Uterus (tissue), 4 donors: ENCODE measurements around the gene GALNTL6. TPM values are rescaled to one million over a fixed set of nuclear protein-coding genes. Genes with fewer than 3 reads are reported as not detected.

Experiments used
- DNase-seq, 2 donors: peaks; one replicate each; pipeline ENCODE4 v3.0.0-alpha.2; 2019 to 2020
- H3K27ac ChIP-seq, 2 donors: fragments of 200-600 bp; sonication (generic); 1 replicate in 1 of 2; 2 replicates in 1 of 2; pipeline ENCODE4 v1.5.1; 2016 to 2018
- H3K27me3 ChIP-seq, 2 donors: fragments of 200-600 bp; sonication (generic); one replicate each; pipeline ENCODE4 v1.5.1; 2018 to 2019; ENCODE audit warnings: control low read depth in 1 of 2
- H3K36me3 ChIP-seq, 2 donors: fragments of 200-600 bp; sonication (generic); one replicate each; pipeline ENCODE4 v1.5.1; 2019; ENCODE audit warnings: control low read depth in 1 of 2
- H3K4me1 ChIP-seq, 2 donors: fragments of 200-600 bp; sonication (generic); one replicate each; pipeline ENCODE4 v1.5.1; 2018 to 2019; ENCODE audit warnings: control low read depth in 1 of 2
- H3K4me3 ChIP-seq, 2 donors: fragments of 200-600 bp; sonication (generic); 1 replicate in 1 of 2; 2 replicates in 1 of 2; pipeline ENCODE4 v1.5.1; 2018 to 2019; ENCODE audit warnings: mild to moderate bottlenecking in 1 of 2
- H3K9me3 ChIP-seq, 2 donors: fragments of 200-600 bp; sonication (generic); one replicate each; pipeline ENCODE4 v1.5.1; 2019; ENCODE audit warnings: control low read depth in 1 of 2
- POLR2A ChIP-seq, 2 donors: fragments of 450-650 bp; IDR thresholded peaks; one replicate each; pipeline ENCODE4 v1.6.1; 2016; ENCODE audit warnings: antibody characterized with exemption in 2 of 2, mild to moderate bottlenecking in 1 of 2, moderate library complexity in 1 of 2
- intact Hi-C: fragments of 100-400 bp; cut with DNase I; formaldehyde crosslinking; loops from one replicate; pipeline ENCODE4 v1.15.1; 2023; ENCODE audit warnings: low total_unique reads
- total RNA-seq, 4 donors: library from RNA; depleted of rRNA in 3 of 4; stranded (reverse); fragments of >200 nt in 3 of 4; gene quantifications; one replicate each; pipeline versions ENCODE4 v1.1.0 to v1.2.4, GENCODE V29; 2014 to 2023
- TF ChIP-seq, protein P1 (sequence below), 4 experiments: fragments of 200-600 bp in 2 of 4; fragments of 450-650 bp in 2 of 4; sonication (generic) in 2 of 4; IDR thresholded peaks; one replicate each; pipeline ENCODE4 v1.5.1; 2016 to 2019; ENCODE audit warnings: antibody characterized with exemption in 4 of 4, mild to moderate bottlenecking in 2 of 4, moderate library complexity in 1 of 4
- donor health status: DM: yes; HTN: yes; CAD: no.

GALNTL6 gene
- total RNA-seq, 4 donors from 2014 or later, result 2.6 TPM; not detected in 3

DNA sequence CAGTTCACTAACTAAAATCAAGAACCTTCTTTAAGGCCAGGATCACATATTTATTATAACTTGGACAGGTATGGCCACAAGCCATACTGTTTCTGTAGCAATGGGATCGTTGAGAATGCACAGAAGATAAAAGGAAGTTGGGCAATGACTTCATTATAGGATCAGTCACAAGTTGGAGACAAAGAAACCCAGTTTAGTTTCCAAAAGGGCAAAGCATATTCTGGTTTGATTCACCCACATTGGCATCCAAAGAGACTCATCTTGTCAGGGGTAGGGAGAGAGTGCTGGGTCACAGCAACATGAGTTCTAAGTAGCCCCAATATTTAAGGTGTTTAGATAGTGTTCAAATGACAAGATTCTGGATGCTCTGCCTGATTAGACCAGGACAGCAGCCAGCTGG, 1038.3 kb downstream of the GALNTL6 start:
- DNase-seq, result no peak

DNA sequence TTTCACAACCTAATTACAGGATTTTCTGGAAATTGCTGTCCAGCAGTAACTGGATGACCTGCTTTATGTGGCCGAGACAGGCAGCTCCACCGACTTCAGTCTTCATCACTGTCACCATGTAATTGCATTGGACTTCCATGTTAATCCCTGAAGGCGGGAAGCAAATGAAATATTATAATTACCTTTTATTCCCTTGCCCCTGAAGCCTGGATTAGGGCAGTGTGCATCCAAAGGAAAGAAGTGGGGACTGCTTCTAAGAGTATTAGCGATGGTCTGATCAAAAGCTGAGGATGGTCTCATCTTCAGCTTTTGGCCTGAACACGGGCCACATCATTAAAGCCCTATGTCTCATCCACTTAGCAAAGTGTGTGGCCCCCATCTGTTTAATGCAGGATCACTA, 1043.8 kb downstream of the GALNTL6 start:
- Histone ChIP-seq H3K4me3 (no peak overlapping the region), H3K4me1 (no peaks in the 10 kb centered on the region), H3K36me3 (no peaks in the 10 kb centered on the region), H3K27me3 (no peaks in the 10 kb centered on the region), H3K9me3 (no peaks in the 10 kb centered on the region), H3K27ac (no peak overlapping the region)
- TF ChIP-seq, protein P1, sequence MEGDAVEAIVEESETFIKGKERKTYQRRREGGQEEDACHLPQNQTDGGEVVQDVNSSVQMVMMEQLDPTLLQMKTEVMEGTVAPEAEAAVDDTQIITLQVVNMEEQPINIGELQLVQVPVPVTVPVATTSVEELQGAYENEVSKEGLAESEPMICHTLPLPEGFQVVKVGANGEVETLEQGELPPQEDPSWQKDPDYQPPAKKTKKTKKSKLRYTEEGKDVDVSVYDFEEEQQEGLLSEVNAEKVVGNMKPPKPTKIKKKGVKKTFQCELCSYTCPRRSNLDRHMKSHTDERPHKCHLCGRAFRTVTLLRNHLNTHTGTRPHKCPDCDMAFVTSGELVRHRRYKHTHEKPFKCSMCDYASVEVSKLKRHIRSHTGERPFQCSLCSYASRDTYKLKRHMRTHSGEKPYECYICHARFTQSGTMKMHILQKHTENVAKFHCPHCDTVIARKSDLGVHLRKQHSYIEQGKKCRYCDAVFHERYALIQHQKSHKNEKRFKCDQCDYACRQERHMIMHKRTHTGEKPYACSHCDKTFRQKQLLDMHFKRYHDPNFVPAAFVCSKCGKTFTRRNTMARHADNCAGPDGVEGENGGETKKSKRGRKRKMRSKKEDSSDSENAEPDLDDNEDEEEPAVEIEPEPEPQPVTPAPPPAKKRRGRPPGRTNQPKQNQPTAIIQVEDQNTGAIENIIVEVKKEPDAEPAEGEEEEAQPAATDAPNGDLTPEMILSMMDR (IDR thresholded peaks at IDR 0.05), result no peak
- no peak for TF ChIP-seq POLR2A (IDR thresholded peaks at IDR 0.05)
- intact Hi-C loops, result no loop called here
- no peak for DNase-seq

More for the DNA sequence above, 1038.3 kb downstream of the GALNTL6 start:
- Histone ChIP-seq H3K9me3 (no peaks in the 10 kb centered on the region), H3K27ac (no peak overlapping the region), H3K36me3 (no peaks in the 10 kb centered on the region), H3K27me3 (no peaks in the 10 kb centered on the region), H3K4me3 (no peak overlapping the region), H3K4me1 (no peaks in the 10 kb centered on the region)
- no peak for TF ChIP-seq POLR2A (IDR thresholded peaks at IDR 0.05)
- TF ChIP-seq, protein P1 (IDR thresholded peaks at IDR 0.05), result no peak
- intact Hi-C loops, result no loop called here

DNA sequence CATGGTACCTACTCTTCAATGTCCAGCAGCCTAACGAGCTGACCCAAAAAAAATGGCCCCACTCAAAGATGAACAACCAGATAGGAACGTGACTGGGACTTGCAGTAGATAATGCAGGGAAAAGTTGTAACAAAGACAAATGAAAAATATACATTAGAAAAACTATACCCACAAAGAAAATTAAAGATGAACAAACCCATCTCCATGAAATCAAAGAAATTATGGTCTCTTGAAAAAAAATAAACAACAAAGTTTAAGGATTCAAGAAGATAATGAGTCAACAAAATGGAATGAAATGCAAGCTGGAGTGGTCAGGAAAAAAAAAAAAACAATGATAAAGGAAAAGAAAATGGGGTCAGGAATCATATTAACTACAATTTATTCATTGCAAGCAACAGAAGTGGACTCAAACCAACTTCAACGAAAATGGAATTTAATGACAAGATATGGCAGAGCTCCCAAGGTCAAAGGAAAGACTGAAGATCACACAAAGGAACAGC, 1045.6 kb downstream of the GALNTL6 start:
- no peak overlapping the region for H3K4me3 ChIP-seq

DNA sequence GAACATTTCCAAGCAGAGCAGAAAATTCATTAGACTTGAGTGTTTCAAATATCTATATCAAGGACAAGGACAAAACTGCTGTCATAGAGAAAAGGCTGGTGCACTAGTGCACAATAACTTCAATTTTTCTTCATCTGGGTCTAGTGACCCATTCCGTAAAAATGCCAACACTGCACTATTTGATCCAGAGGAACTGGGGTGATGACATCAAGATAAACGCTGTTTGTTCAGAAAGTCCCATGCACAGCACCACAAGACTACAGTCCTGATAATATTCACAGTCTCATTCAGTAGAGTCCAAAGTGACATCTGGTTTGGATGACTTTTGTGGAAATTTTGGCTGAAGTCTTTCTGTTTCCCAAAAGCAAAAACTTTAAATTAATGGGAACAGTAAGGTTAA, 1051.9 kb downstream of the GALNTL6 start:
- TF ChIP-seq, protein P1 (IDR thresholded peaks at IDR 0.05), result no peak
- TF ChIP-seq POLR2A (IDR thresholded peaks at IDR 0.05), result no peak
- intact Hi-C loops, result no loop called here
- peaks cover 0 to 4% of the 10 kb centered on the region in 2 donors for H3K4me1 ChIP-seq

More for the DNA sequence above, 1045.6 kb downstream of the GALNTL6 start:
- Histone ChIP-seq H3K9me3 (no peaks in the 10 kb centered on the region), H3K36me3 (no peaks in the 10 kb centered on the region), H3K27ac (no peak overlapping the region), H3K4me1 (no peaks in the 10 kb centered on the region), H3K27me3 (no peaks in the 10 kb centered on the region)
- DNase-seq, result no peak
- TF ChIP-seq, protein P1 (IDR thresholded peaks at IDR 0.05), result no peak
- TF ChIP-seq POLR2A (IDR thresholded peaks at IDR 0.05), result no peak
- intact Hi-C loops, result no loop called here

DNA sequence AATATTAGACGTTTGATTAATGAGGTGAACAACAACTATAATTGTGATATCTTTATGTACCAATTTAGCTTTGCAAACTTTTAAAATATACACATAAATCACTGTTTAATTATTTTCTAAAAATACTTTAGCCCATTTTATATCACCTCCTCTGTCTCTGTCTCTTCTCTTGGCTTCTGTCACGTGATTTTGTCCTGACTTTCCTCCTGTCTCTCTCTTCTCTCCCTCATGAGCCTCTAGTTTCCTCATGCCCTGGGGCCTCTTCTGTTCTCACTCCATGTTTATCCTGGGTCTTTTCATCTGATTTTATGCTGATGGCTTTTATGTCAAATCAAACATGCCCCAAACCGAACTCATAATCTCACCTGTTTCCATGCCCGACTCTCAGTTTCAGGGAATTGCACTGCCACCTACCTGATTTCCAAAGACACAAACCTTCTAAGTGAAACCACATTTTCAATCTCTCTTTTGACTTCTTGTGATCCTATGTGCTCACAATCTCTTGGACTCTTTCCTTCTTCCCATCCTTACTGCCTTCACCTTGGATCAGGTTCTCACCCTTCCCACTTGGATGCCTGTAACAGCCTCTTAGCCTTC, 1052.4 kb downstream of the GALNTL6 start:
- TF ChIP-seq, protein P1 (IDR thresholded peaks at IDR 0.05), result no peak
- no peak for TF ChIP-seq POLR2A (IDR thresholded peaks at IDR 0.05)
- Histone ChIP-seq H3K27ac (no peak overlapping the region), H3K27me3 (no peaks in the 10 kb centered on the region), H3K9me3 (no peaks in the 10 kb centered on the region), H3K4me1 (peaks cover 0 to 4% of the 10 kb centered on the region in 2 donors), H3K36me3 (no peaks in the 10 kb centered on the region), H3K4me3 (no peak overlapping the region)
- DNase-seq, result no peak
- intact Hi-C loops, result no loop called here

More for the DNA sequence above, 1051.9 kb downstream of the GALNTL6 start:
- Histone ChIP-seq H3K36me3 (no peaks in the 10 kb centered on the region), H3K27ac (no peak overlapping the region), H3K4me3 (no peak overlapping the region), H3K27me3 (no peaks in the 10 kb centered on the region), H3K9me3 (no peaks in the 10 kb centered on the region)
- DNase-seq, result no peak
